GM06990 (cell line): Measurements from ENCODE around the gene TTLL10.

Source experiments
- DNase-seq: peaks from one replicate; pipeline ENCODE4 v3.0.0-alpha.2; 2011; ENCODE audit not compliant: insufficient read length; ENCODE audit errors: extremely low read depth
- H3K27me3 ChIP-seq: replicated peaks from 2 replicates; pipeline ENCODE4 v1.6.0; 2011; ENCODE audit warnings: low read length; ENCODE audit not compliant: control insufficient read depth, insufficient read depth
- H3K36me3 ChIP-seq: 2 replicates; pipeline ENCODE4 v1.5.1; 2011; ENCODE audit warnings: low read length; ENCODE audit not compliant: control insufficient read depth, insufficient read depth
- H3K4me3 ChIP-seq: replicated peaks from 2 replicates; pipeline ENCODE4 v1.5.1; 2011; ENCODE audit warnings: low read depth, mild to moderate bottlenecking, control low read depth, low read length
- TF ChIP-seq, protein P1 (sequence below): IDR thresholded peaks from 2 replicates; pipeline ENCODE4 v1.5.1; 2011; ENCODE audit warnings: low read length, control low read depth, mild to moderate bottlenecking, inconsistent platforms; ENCODE audit not compliant: insufficient read depth, poor library complexity, severe bottlenecking

The TTLL10 gene

DNA sequence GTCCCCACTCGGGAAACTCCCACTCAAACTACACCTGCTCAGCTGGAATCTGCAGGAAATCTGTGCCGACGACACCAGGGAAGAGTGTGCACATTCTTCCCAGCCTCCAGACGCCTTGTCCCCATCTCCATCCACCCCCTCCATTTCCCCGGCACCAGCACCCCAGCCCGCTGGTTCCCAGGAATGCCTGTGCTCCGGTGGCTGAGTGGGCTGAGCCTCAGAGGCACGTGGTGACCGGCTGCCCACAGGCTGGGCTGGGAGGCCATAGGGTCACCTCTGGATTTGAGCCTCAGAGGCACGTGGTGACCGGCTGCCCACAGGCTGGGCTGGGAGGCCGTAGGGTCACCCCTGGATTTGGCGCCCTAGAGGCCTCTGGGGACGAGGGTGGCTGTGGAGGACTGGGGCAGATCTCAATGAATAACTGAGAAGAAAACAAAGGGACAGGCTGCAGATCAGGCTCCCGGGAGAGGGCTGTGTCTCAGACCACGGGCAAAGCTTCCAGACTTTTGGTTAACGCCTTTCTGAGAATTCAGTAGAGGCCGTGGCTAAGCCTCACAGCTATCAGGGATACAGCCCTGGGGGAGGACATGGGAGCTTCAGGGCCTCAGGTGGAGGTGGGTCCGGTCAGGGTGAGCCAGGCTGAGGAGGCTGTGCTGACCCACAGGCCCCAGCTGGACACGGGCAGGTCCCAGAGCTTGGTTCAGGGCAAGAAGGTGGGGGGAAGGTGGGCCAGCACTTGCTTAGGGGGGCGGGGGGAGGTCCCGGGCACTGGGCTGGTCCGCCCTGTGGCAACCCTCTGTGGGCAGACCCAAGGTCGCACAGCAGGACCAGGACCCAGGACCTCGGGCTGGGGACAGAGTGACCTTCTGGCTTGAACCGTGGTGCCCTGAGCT lies 17.3 kb upstream of the TTLL10 start:
- Histone ChIP-seq H3K4me3 (no peak overlapping the region), H3K27me3 (no peaks in the 10 kb centered on the region), H3K36me3 (no peaks in the 10 kb centered on the region)
- TF ChIP-seq, protein P1, sequence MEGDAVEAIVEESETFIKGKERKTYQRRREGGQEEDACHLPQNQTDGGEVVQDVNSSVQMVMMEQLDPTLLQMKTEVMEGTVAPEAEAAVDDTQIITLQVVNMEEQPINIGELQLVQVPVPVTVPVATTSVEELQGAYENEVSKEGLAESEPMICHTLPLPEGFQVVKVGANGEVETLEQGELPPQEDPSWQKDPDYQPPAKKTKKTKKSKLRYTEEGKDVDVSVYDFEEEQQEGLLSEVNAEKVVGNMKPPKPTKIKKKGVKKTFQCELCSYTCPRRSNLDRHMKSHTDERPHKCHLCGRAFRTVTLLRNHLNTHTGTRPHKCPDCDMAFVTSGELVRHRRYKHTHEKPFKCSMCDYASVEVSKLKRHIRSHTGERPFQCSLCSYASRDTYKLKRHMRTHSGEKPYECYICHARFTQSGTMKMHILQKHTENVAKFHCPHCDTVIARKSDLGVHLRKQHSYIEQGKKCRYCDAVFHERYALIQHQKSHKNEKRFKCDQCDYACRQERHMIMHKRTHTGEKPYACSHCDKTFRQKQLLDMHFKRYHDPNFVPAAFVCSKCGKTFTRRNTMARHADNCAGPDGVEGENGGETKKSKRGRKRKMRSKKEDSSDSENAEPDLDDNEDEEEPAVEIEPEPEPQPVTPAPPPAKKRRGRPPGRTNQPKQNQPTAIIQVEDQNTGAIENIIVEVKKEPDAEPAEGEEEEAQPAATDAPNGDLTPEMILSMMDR = no peak
- DNase-seq = no peak

DNA sequence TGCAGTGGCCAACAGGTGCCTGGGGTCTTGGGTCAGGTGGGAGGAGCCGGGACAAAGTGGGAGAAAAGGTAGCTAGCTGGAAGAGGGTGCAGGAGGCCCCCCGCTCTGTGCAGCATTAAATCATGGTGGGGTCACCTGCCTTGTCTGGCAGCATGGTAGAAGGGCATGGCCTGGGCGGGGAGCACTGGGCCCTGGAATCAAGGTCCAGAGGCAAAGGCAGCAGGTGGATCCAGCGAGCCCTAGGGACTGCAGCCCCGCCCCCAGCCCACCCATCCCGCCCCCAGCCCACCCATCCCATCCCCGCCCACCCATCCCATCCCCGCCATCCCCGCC lies 16.7 kb upstream of the TTLL10 start:
- Histone ChIP-seq H3K4me3 (no peak overlapping the region), H3K27me3 (no peaks in the 10 kb centered on the region), H3K36me3 (no peaks in the 10 kb centered on the region)
- TF ChIP-seq, protein P1 = no peak
- DNase-seq = no peak

DNA sequence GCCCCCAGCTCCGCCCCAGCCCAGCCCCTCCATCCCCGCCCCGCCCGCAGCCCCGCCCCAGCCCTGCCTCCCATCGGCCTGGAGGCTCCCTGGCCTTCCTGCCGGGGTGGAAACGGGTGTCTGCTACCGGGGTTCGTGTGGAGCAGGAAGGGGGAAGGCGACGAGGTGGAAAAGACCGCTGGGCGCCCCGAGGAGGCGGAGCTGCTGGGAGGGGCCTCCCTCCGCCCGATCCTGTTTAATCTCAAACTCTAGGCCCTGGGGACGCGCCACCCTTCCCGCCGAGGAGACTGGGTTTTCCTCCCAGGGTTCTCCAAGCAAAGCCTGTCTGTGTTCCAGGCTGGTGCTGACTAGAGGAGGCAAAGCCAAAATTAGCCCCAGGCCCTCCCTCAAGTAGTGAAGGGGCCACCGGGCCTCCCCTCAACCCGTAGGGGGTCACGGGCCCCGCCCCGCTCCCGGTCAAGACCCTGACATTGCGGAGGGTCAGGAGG lies 16.2 kb upstream of the TTLL10 start:
- TF ChIP-seq, protein P1 = no peak
- Histone ChIP-seq H3K36me3 (no peaks in the 10 kb centered on the region), H3K27me3 (no peaks in the 10 kb centered on the region), H3K4me3 (peak overlapping the region; percentile 57)
- peak; percentile 70 for DNase-seq

DNA sequence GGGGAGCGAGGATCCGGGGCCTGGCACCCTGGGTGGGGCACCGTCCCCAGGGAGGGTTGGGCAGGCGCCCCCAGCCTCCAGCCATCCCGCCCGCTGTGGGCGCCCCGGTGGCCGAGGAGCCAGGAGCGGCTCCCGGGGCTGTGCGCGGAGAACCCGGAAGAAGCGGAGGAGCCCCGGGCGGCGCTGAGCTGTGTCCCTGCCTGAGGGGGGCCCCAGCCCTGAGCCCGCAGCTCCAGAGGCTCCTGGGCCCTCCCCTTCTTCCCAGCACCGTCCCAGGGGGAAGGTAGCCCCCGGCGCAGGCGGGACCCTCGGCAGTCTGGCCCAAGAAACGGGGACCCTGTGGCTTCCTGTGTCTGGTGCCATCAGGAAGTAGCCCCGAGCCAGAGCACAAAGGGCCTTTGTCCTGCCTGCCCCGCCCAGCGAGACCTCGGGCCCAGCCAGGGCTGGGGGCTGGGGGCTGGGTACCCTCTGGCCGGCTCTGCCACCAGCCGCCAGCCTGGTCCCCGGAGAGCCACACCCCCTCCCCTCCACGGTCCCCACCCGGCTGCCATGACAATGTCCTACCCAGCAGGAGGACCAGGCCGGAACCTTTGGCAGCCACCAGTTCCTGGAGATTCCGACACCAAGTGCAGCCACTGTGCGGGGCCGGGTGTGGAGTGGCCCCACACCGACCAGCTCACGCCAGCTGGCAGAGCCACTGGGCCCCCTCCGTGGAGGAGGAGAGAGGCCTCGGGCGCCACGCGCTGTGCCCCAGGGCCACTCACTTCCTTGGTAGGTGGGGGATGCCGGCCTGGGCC lies 15.6 kb upstream of the TTLL10 start:
- Histone ChIP-seq H3K36me3 (no peaks in the 10 kb centered on the region), H3K27me3 (no peaks in the 10 kb centered on the region), H3K4me3 (peak overlapping the region; percentile 57)
- TF ChIP-seq, protein P1 = peak; percentile 3
- peak; percentile 70 for DNase-seq

DNA sequence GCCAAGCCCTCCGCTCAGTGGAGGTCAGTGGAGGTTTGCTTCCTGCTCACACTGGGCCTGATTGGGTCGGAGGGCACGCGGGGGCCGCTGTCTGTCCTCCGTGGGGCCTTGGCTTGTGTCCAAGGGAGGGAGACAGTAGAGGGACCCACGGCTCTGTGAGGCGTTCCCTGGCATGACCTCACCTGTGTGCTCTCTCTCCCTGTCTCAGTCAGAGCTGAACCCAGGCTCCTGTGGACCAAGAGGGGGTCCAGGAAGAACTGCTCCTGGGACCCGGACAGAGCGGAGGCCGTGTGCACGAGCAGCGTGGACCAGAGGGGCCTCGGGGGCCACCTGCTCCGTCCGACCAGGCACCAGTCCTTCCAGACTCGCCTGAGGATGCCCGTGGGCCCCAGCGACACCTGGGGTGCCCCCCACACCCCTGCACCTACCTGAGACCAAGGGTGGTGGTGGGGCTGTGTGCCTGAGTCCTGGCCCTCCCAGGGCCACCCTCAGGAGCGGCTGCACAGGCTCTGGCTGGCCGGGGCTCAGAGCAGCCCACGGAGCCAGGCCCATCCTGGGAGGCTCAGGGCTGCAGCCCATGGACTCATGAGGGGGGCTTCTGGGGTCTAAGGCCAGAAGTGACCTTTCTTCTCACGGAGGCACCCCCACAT lies 13.3 kb upstream of the TTLL10 start:
- no peaks in the 10 kb centered on the region; the same call in 1 of the 2 replicates for H3K27me3 ChIP-seq
- DNase-seq = no peak
- H3K36me3 ChIP-seq = no peaks in the 10 kb centered on the region
- no peak overlapping the region for H3K4me3 ChIP-seq
- TF ChIP-seq, protein P1 = no peak
